Colonic mucosa (tissue), 4 donors: ENCODE data around the gene AHDC1. TPM values are rescaled to one million over a fixed set of nuclear protein-coding genes. Genes with fewer than 3 reads are reported as not detected.

Experiments
- DNase-seq: peaks from one replicate; pipeline ENCODE4 v3.0.0-alpha.2; 2020
- H3K27ac ChIP-seq: fragments of 200-600 bp; one replicate; pipeline ENCODE4 v1.8.0; 2021
- H3K27me3 ChIP-seq: fragments of 200-600 bp; one replicate; pipeline ENCODE4 v1.8.0; 2021
- H3K36me3 ChIP-seq: fragments of 200-600 bp; one replicate; pipeline ENCODE4 v1.8.0; 2021
- H3K4me1 ChIP-seq: fragments of 200-600 bp; one replicate; pipeline ENCODE4 v1.8.0; 2021; ENCODE audit warnings: mild to moderate bottlenecking
- H3K4me3 ChIP-seq: fragments of 200-600 bp; one replicate; pipeline ENCODE4 v1.8.0; 2021
- H3K9ac ChIP-seq, 2 donors: one replicate each; pipeline ENCODE4 v1.7.0; 2013; ENCODE audit warnings: control low read depth in 2 of 2, low read depth in 2 of 2, low read length in 2 of 2
- H3K9me3 ChIP-seq: fragments of 200-600 bp; one replicate; pipeline ENCODE4 v1.8.0; 2021
- intact Hi-C: fragments of 100-400 bp; cut with DNase I; formaldehyde crosslinking; loops from one replicate; pipeline ENCODE4 v1.14.1; 2022
- total RNA-seq, 2 donors: library from RNA; stranded (reverse); fragmentation: NEBNext Ultra II Directional in 1 of 2; extraction: Animal tissue kit (Norgen Biotek cat#: 25700) in 1 of 2; gene quantifications; one replicate each; pipeline ENCODE4 v1.2.1, GENCODE V29; 2021
- TF ChIP-seq, protein P1 (sequence below): fragments of 200-600 bp; IDR thresholded peaks from one replicate; pipeline ENCODE4 v1.8.0; 2022; ENCODE audit warnings: antibody characterized with exemption, mild to moderate bottlenecking
- donor health status: healthy.
- donor health status: DM: no; HTN: no; CAD: no.
- donor health status: DM: no; HTN: no; CAD: no.

Gene AHDC1
- total RNA-seq, 2 donors from 2014 or later: 18.4 to 26.8 TPM

DNA sequence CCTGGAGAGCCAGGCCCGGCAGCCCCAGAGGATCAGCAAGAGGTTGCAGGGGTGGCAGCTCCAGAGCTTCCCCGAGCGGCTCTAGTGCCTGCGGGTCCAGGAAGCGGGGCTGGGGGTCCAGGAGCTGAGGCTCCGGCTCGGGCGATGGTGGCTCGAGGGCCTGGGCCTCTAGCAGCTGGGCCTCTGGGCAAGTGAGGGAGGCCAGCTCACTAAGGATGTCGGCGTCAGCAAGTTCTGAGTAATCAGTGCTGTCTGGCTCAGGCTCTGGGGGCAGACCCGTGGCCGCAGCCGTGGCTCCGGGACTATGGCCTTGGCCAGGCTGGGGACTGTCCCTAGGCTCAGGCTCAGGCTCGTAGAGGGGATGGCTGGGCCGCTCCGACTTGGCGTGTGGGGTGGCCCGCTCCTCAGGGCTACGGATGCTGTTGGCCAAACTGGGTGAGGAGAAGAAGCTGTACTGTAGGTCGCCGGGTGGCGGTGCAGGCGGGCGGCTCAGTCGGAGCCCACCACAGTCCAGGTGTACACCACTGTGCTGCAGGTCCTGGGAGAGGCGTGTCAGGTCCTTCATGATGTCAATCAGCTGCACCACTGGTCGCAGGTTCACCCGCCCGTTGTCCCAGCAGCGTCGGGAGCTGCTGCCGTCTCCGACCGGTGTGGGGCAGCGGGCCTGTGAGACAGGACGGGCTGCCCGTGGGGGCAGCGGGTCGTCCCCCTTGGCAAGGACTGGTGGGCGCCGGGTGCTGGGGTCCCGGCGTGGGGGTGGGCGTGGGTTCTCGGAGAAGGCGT, 52.6 kb downstream of the AHDC1 start:
- Histone ChIP-seq H3K27ac (no peak overlapping the region), H3K4me1 (peaks cover 2% of the 10 kb centered on the region), H3K4me3 (no peak overlapping the region), H3K27me3 (no peaks in the 10 kb centered on the region), H3K9me3 (no peaks in the 10 kb centered on the region), H3K36me3 (peaks cover 4% of the 10 kb centered on the region), H3K9ac (no peak overlapping the region)
- intact Hi-C loops: loop anchor here (5.0 kb wide), 1 partner anchor 111 kb away; no protein-coding TSS in a partner anchor
- DNase-seq: no peak
- TF ChIP-seq, protein P1, sequence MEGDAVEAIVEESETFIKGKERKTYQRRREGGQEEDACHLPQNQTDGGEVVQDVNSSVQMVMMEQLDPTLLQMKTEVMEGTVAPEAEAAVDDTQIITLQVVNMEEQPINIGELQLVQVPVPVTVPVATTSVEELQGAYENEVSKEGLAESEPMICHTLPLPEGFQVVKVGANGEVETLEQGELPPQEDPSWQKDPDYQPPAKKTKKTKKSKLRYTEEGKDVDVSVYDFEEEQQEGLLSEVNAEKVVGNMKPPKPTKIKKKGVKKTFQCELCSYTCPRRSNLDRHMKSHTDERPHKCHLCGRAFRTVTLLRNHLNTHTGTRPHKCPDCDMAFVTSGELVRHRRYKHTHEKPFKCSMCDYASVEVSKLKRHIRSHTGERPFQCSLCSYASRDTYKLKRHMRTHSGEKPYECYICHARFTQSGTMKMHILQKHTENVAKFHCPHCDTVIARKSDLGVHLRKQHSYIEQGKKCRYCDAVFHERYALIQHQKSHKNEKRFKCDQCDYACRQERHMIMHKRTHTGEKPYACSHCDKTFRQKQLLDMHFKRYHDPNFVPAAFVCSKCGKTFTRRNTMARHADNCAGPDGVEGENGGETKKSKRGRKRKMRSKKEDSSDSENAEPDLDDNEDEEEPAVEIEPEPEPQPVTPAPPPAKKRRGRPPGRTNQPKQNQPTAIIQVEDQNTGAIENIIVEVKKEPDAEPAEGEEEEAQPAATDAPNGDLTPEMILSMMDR: no peak

DNA sequence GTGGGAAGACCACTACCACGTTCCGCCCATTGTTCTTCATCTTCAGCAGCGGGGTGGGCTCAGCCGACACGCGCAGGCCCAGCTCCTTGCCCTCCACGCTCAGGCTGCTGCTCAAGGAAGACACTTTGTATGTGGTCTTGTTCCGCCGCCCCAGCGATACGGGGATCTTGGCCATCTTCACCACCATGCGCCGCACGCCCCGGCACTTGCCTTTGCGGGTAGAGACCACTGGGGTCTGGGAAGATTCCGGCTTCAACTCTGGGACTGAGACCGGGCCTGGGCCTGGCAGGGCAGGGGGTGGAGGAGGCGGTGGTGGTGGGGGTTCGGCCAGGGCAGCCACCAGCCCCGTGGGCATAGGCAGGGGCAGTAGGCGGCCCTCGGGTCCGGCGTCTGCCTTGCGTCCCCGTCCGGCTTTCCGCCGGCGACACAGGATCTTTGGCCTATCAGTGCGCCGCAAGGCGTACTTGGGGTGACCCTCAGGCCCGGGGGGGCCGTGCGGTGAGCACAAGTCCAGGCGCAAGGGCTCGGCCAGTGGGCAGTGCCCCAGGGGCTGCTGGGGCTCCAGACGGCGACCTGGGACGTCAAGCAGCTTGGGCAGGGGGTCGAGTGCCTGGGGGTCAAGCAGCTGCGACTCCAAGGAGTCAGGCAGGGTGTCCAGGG, 53.3 kb downstream of the AHDC1 start:
- TF ChIP-seq, protein P1: no peak
- Histone ChIP-seq H3K9me3 (no peaks in the 10 kb centered on the region), H3K4me1 (no peaks in the 10 kb centered on the region), H3K4me3 (no peak overlapping the region), H3K27me3 (no peaks in the 10 kb centered on the region), H3K36me3 (peaks cover 4% of the 10 kb centered on the region), H3K9ac (no peak overlapping the region), H3K27ac (no peak overlapping the region)
- no peak for DNase-seq
- intact Hi-C loops: loop anchor here (5.0 kb wide), 1 partner anchor 112 kb away; no protein-coding TSS in a partner anchor

DNA sequence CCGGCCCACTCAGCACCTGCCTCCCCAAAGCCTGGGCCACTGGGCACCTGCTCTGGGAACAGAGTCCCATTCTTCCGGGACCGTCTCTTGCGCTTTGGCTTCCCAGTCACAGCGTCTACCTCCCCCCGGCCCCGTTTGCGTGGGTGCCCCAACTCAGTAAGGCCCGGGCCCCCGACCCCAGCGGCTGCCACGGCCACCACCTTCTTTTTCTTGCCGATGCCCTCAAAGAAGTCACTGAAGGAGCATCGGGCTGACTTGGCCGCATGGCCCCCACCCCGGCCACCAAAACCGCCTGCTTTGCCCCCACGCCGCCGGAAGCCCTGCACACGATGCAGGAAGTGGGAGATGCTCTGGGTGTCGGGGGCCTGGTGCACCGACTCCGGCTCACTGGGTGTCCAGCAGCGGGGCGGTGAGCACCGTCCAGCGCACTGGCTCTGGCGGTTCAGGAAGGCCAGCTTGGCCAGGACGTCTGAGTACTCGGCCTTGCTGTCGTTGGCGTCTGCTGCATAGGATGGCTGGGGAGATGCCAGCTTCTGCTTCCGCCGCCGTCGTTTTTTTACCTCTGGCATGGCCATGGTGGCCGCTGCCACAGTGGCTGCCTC, 54.0 kb downstream of the AHDC1 start:
- Histone ChIP-seq H3K27me3 (no peaks in the 10 kb centered on the region), H3K36me3 (peaks cover 4% of the 10 kb centered on the region), H3K9me3 (no peaks in the 10 kb centered on the region), H3K4me3 (no peak overlapping the region), H3K27ac (no peak overlapping the region), H3K9ac (no peak overlapping the region), H3K4me1 (no peaks in the 10 kb centered on the region)
- TF ChIP-seq, protein P1: no peak
- intact Hi-C loops: loop anchor here (5.0 kb wide), 1 partner anchor 112 kb away; no protein-coding TSS in a partner anchor
- DNase-seq: no peak

DNA sequence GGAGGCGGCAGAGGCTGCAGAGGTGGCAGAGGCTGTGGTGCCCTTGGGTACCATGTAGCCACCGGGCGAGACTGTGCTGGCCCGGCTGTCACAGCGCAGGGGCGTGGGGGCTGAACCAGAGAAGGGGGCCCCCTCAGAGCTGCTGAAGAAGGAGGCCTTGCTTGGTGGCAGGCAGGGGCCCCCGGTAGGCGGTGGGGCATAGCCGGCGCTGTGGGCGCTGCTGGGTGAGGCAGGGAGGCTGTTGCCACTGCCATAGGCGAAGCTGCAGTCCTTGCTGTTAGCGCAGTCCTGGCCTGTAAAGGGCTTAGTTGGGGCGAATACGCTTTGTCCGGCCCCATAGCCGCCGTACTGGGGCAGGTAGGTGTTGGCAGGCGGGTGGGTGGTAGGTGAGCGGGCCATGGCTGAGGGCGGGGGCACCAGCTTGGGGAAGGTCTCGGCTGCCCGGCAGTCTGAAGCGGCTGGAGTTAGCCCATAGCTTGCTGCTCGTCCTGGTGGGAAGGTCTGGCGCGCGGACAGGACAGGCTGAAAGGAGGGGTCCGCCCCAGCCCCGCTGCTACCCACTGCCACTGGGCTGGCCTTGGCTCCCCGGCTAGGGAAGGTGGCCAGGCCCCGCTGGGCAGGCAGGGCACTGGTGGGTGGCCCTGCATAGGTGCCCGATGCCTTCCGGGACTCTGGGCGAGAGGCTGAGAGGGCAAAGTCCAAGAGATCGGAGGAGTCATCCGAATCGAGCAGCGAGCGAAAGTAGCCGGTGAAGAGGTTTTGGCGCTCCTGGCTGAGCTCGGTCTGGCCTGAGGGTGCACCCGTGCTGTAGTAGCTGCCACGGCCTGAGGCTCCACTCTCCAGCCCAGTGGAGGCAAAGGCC, 54.9 kb downstream of the AHDC1 start:
- no peak for DNase-seq
- Histone ChIP-seq H3K27ac (no peak overlapping the region), H3K4me1 (no peaks in the 10 kb centered on the region), H3K9me3 (no peaks in the 10 kb centered on the region), H3K9ac (no peak overlapping the region), H3K4me3 (no peak overlapping the region), H3K27me3 (no peaks in the 10 kb centered on the region), H3K36me3 (peaks cover 4% of the 10 kb centered on the region)
- intact Hi-C loops: no loop called here
- TF ChIP-seq, protein P1: no peak
